ENCODE results near the gene ZBTB7A.

DNA sequence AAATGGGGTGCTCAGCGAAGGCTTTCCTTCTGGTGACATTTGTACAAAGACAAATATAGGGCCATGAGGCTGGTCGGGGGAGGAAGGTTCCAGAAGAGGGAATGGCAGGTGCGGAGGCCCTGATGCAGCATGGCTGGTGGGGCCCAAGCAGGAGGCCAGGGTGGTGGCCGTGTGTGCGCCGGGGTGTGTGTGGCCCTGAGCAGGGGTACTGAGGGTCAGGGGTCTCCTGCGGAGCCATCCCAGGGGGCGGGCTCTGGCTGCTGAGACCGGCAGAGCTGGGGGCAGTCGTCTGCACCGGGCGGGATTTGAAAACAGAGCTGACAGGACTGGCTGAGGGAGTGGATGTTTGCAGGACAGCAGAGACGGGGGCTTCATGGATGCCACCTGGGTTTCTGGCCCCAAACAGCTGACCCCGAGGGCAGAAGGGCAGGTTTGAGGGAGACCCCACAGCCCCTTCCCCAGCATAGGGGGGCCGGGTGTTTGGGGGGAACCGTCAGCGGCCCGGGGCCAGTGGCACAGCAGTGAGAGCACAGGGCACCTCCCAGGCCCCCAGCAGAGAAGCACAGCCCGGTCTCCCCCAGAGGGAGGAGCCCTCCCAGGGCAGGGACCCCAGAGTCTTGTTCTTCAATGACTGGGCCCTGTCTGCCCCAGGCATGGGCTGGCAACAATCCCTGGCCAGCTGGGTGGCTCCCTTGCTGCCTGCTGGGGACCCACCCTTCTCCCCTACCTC is 47.8 kb downstream of the ZBTB7A start:
- TF ChIP-seq CTCF (conservative IDR thresholded peaks at IDR 0.05; ENCODE audit: low read length) = no peak
- no peak for TF ChIP-seq EZH2phosphoT487 (IDR thresholded peaks at IDR 0.05; ENCODE audit: borderline replicate concordance)

All from Loucy (cell line).